Activated T-helper 1 cell treated with anti-CD3 and anti-CD28 coated beads, Interleukin-2, amount 50 U/mL, for 16 hours (primary cell): Measurements from ENCODE around the gene ZGLP1.
A peak's percentile ranks its signal among the peaks of the same experiment; 100 is the strongest.
"Not testable (repeated sequence)": the region's sequence is repeated elsewhere in the genome, so short reads cannot be mapped to it uniquely, and the experiment has no call there.

Source experiments
- DNase-seq, 2 donors: peaks; one replicate each; pipeline ENCODE4 v3.0.0-alpha.2; 2020; ENCODE audit warnings: low read depth in 1 of 2, low spot score in 1 of 2

Gene ZGLP1

GRCh38 chr19:10309423-10309822 is at the start of gene ZGLP1:
Gene ZGLP1 (minus strand): TSS chr19:10309815.
- DNase-seq: no peak

DNA sequence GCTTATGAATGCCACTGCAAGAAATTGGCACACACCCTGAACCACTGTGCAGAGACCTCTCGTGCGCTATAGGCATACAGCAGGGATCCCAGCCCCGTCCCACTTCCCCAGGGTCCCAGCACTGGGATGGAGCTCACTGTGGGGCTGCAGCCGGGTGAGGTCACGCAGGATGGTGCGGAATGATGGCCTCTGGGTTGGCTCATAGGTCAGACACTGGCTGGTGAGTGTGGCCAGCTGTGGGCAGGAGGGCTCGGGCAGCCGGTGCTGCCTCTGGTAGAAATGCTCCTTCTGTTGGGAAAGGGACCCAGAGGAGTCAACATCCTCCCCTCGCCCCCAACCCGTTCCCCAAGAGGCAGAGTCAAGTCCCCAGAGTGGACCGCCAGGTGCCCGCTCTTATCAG is 46.8 kb upstream of the ZGLP1 start:
- DNase-seq: no peak

- no peak for DNase-seq
Measured at GRCh38 chr19:10353793-10354391, 44.3 kb upstream of the ZGLP1 start.

DNA sequence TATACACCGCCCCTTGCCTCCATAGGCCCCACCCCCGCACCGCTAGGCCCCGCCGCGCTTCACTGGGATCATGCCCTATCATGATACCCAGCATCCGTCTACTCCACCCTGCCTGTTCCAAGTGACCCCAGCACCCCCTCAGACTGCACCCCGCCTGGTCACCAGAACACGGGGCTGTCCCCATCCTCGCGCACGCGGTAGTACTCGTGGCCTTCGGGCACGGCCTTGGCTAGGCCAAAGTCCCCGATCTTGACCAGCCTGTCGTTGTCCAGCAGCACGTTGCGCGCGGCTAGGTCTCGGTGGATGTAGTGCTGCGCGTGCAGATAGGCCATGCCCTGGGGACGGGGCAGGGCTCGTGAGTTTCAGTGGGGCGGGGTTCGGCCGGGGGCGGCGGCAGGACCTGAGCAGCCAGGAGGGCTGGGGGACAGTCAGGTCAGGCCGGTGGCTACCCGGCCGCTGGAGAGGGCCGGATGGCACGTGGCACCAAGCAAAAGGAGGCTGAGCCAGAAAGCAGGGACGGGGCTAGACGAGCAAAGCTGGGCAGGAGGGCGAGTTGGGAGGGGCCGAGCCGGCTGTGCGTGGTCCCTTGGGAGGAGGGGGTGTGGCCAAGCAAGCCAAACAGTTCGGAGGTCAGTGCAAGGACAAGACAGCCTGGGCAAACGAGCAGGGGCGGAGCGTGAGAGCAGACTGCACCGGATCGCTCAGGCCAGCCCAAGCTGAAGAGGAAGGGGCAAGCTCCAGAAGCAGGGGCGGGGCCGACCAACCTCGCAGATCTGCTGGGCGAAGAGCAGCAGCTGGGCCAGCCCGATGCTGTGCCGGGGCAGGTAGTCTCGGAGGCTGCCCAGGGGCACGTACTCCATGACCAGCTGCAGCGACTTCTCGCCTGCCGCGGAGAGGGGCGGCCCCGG is 43.4 kb upstream of the ZGLP1 start:
- DNase-seq: no peak

DNA sequence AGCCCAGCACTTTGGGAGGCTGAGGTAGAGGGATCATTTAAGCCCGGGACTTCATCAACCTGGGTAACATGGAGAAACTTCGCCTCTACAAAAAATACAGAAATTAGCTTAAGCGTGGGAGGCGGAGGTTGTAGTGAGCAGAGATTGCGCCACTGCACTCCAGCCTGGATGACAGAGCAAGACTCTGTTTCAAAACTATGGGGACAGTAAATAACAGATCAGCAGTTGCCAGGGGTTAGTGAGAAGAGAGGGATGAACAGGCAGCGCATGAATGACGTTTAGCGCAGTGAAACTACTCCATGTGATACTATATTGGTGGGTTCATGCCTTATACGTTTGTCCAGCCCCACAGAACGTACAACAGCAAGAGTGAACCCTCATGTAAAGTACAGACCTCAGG is 36.9 kb upstream of the ZGLP1 start:
- DNase-seq: no peak

- no peak for DNase-seq
Measured at GRCh38 chr19:10344780-10345179, 35.2 kb upstream of the ZGLP1 start.

DNA sequence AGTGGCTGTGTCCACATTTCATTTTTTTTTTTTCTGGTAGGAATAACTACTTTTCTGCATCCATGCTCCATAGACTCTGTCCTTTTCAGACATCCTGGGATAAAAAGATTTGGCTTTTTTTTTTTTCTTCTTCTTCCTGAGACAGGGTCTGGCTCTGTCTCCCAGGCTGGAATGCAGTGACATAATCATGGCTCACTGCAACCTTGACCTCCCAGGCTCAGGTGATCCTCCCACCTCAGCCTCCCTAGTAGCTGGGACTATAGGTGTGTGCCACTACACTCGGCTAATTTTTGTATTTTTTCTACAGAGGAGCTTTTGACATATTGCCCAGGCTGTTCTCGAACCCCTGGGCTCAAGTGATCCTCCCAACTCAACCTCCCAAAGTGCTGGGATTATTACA is 33.9 kb upstream of the ZGLP1 start:
- no peak for DNase-seq

- DNase-seq: no peak
Measured at GRCh38 chr19:10339977-10340376, 30.4 kb upstream of the ZGLP1 start.

DNA sequence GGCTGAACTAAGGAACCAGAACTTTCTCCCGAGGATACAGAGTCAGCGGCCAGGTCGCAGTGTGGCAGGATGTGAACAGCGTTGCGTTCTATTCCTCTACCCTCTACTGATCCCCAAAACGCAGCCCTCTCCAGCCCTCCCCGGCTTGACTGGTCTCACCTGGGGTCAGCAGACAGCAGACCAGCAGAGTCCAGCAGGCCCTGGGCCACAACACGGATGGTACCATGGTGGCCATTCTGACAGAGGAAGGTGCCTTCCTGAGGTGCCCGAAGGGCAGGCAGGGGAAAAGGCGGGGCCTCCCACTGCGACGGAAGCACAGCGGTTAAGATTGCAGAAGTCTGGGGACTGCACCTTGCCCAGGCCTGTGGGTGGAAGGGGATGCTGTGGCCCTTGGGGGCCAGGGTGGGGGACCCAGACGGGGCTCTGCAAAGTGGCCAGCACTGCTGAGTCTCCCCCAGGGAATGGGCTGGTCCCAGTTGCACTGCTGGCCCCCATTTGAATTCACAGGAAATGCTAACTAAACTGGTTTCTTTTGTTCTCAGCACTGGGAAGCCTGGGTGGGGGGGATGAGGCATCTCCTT is 29.9 kb upstream of the ZGLP1 start, which contains the start of gene ICAM3:
TSS of gene ICAM3 (minus strand) at position 245 of the 581 bp plus-strand sequence. CDS start at position 235, 10 bp downstream.
- DNase-seq: peak; percentile 32 to 37

DNA sequence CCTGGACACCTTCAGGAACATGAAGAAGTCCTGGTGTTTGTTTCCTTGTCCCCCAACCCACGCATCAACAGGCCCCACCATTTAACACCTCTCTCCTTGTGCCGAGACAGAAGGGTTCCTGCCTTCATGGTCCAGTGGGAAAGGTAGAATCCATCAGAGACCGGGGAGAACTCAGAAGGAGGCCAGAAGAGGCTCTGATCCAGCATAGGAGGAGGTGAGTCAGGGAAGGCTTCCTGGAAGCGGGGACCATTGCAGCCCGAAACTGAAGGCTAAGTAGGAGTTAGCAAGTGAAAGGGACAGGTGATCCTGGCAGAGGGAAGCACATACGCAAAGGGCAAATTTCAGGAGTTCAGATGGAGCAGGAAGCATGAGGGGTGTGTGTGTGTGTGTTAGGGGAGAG is 29.3 kb upstream of the ZGLP1 start:
- DNase-seq: no peak

- DNase-seq: not testable (repeated sequence)
Measured at GRCh38 chr19:10336725-10337124, 27.1 kb upstream of the ZGLP1 start.

DNA sequence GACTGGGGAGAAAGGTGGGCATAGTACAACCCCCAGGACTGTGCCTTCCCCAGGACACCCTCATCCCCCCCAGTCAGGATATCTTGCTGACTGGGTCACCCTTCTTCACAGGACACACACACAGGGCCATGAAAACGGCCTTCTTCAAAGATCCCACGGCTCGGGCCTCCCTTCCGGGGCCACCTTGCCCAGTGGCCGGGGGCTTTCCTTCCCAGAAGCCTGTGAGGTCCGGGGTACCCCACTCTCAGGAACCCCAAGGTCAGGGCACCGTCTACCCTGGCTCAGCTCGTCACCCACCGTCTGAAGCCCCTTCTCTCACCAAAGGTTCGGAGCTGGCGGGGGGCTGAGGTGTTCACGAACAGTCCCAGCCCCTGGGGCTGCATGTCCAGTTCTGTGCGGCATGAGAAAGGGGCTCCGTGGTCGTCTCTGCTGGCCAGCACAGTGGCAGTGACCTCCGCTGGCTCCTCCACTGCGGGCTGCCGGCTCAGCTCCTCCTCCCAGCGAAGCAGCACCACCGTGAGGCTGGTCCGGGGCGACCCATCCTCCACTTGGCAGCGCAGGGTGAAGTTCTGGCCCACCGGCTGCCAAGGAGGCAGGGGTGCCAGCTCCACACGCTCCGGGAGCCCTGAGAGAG is 25.9 kb upstream of the ZGLP1 start:
- DNase-seq: no peak

DNA sequence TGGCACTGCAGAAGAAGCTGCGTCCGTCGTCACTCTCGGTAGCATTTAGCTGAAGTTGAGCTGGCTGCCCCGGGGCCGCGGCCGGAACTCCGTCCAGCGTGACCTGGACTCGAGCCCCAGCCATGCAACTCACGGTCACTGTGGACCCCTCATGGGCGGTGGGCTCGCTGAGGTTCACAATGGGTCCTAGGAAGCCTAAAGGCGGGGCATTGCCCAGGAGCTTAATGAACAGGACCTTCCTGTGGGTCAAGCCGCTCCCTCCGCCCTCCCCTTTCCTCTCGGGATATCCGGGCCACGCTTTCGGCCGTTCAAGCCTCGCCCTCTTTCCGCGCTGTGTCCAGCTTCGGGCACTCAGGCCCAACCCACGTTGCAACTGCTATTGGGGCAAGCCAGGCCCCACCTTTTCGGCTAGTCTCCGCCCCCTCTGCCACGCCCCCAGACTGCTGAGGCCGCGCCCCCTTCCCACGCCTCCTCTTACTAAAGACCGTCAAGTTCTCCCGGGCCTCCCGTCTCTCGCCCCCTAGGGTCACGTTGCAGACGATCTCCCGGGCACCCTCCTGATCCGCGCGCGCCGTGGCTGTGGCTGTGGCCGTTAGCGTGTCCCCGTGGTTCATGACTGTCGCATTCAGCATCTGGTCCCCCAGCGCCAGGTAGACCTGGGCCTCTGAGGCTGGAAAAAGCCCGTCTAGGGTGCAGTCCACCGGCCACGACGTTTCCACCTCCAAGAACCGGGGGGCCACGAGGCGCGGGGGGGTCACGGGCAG is 25.2 kb upstream of the ZGLP1 start:
- no peak for DNase-seq

- no peak for DNase-seq
Measured at GRCh38 chr19:10333758-10334587, 24.4 kb upstream of the ZGLP1 start.

DNA sequence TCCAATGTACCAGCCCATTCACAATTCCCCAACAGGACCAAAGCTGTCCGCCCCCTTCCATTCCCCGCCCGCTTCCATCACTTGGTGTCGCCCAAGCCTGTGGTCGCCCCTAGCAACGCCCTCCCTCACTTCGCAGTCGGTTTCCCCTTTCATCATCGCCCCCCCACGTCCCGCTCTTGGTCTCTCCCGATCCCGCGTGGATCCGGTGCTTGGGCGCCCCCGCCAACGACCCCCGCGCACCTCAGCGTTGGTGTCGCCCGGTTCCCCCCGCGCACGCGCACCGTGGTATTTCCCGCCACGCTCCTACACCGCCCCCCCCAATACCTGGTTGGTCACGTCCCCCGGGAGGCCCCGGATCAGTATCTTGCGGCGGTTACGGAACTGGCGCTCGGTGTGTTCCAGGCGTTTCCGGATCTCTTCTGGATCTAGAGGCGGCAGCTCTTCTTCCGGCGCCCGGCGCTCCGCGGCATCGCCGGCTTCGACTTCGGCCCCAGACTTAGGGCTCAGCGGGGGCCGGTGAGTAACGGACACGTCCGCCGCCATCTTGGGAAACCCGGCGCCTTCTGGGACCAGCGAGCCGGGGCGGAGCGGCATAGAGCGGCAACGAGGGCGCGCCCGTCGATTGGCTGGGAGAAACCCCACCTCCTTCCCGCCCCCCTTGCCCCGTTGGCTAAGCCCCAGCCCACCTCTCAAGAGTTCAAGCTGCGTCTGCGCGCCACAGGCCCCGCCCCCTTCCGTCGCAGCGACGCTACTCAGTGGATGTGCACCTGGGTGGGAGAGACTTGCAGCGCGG is 23.5 kb upstream of the ZGLP1 start, which contains the start of gene RAVER1:
TSS of gene RAVER1 (minus strand) at position 565 of the 793 bp plus-strand sequence. CDS start at position 543, 22 bp downstream.
- peak; percentile 95 to 96 for DNase-seq

DNA sequence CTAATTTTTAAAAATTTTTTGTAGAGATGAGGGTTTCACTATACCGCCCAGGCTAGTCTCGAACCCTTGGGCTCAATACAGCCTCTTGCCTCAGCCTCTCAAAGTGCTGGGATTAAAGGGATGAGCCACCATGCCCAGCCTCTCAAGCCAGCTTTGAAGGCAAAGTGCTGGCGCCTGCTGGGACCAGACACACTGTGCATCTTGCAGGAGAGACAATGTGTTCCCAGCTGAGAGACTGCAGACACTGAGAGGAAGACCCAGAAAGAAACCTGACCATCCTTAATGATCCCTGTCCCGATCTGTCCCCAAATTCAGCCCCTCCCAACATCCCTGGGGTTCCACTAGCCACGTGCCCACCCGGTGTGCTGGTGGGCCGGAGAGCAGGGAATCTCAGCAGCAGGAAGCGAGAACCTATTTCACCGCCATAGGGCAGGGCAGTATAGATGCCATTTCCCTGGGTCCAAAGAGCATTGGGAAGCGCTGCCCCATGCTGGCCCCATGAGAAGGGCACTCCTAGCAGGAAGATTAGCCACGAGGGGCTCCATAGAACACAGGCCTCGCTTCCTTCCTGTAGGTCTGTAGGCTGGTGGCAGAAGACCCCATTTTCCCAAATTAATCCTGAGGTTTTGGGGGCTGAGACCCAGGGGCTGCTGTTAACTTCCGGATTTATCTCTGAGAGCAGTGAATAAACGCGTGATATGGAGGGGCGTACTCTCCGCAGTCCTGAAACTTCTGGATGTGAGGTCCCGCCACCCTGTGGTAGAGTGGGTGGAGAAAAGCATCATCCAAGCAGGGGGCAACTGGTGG is 22.7 kb upstream of the ZGLP1 start:
- DNase-seq: no peak

DNA sequence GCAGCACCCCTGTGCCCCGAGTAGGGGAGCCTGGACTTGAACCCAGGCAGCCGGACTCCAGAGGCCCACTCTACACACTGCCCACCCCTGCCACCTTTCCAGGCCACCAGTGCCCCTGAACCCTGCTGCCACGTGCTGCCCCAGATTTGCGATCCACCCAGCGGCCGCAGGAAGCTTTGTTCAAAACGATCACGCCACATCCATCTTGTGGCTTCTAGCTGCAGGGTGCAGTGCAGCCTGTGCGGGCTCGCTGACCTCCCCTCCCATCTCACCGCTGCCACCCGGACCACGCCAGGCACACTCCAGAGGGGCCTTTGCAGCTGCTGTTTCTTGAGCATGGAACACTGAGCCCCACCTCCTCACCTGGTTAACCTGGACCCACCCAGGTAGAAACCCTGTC is 19.9 kb upstream of the ZGLP1 start:
- no peak for DNase-seq
